SJCRH30 (cell line): ENCODE results near the gene SKAP1. TPM values are rescaled to one million over a fixed set of nuclear protein-coding genes. Genes with fewer than 3 reads are reported as not detected.
A peak's percentile ranks its signal among the peaks of the same experiment; 100 is the strongest.

Experiments used
- DNase-seq, 2 experiments: peaks; one replicate each; pipeline ENCODE4 v3.0.0-alpha.2; 2015 to 2020
- H3K27ac ChIP-seq: fragments of 250-450 bp; sonication (Bioruptor Pico); 2 replicates; pipeline ENCODE4 v1.5.1; 2020; ENCODE audit warnings: mild to moderate bottlenecking, moderate library complexity
- H3K27me3 ChIP-seq: fragments of 250-450 bp; sonication (Bioruptor Pico); 2 replicates; pipeline ENCODE4 v1.5.1; 2020; ENCODE audit warnings: mild to moderate bottlenecking, moderate library complexity
- H3K36me3 ChIP-seq: fragments of 250-450 bp; sonication (Bioruptor Pico); 2 replicates; pipeline ENCODE4 v1.5.1; 2020; ENCODE audit warnings: mild to moderate bottlenecking, moderate library complexity
- H3K4me1 ChIP-seq: fragments of 250-450 bp; sonication (Bioruptor Pico); 2 replicates; pipeline ENCODE4 v1.5.1; 2020; ENCODE audit warnings: mild to moderate bottlenecking, moderate library complexity
- H3K4me3 ChIP-seq: fragments of 250-450 bp; sonication (Bioruptor Pico); 2 replicates; pipeline ENCODE4 v1.5.1; 2020; ENCODE audit warnings: mild to moderate bottlenecking, moderate library complexity
- H3K9me3 ChIP-seq: fragments of 250-450 bp; sonication (Bioruptor Pico); replicated peaks from 2 replicates; pipeline ENCODE4 v1.5.1; 2020; ENCODE audit warnings: mild to moderate bottlenecking, moderate library complexity
- total RNA-seq: library from RNA; depleted of rRNA; stranded (reverse); fragments of >200 nt; shearing (Covaris generic); gene quantifications from 2 replicates; pipeline ENCODE4 v1.2.3, GENCODE V29; 2014

The SKAP1 gene
- total RNA-seq, 1 experiment from 2014 or later, result not detected

DNA sequence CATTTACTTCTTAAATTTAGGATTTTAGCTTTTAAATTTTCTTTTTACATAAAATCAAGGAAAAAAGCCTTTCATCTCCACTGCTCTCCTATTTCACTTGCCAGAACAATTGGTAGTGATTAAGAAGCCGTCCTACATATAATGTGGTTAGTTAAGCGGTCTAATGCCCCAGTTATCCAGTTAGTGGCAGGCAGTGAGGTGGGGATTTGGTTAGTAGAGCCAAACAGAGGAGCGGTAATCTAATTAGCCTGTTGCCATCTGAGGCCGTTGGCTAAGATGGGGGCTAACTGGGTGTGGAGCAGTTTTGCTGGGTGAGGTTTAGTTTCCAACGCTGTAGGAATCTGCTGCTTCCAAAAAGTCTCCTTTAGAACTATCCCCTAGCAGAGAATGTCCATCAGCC, 300.0 kb downstream of the SKAP1 start:
- Histone ChIP-seq H3K9me3 (no peaks in the 10 kb centered on the region), H3K4me3 (no peak overlapping the region), H3K27ac (no peak overlapping the region), H3K27me3 (peaks cover 3% of the 10 kb centered on the region; the same call in 1 of the 2 replicates), H3K4me1 (peaks cover 16% of the 10 kb centered on the region), H3K36me3 (0 out of 2 replicates have a peak, but pooled peaks cover 2% of the 10 kb centered on the region)
- no peak for DNase-seq

DNA sequence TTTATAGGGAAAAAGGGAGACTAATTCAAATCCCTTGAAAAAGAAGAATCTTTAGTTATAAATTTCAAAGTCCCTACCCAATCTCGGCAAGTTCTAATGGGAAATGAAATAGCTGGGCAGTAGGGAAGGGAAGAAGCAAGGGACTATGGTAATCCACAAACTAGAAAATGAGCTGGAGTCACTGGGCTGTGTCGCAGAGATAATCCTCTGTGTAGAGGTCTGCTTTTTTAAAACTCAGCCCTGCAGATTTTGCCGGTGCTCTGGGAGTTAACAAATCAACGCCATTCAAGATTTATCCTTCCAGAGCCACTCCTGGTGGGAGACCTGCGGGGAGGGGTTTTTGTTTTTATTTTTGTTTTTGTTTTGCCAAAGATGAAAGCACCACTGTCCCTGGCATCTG, 301.6 kb downstream of the SKAP1 start:
- Histone ChIP-seq H3K9me3 (no peaks in the 10 kb centered on the region), H3K27me3 (peaks cover 3% of the 10 kb centered on the region; the same call in 1 of the 2 replicates), H3K4me3 (no peak overlapping the region), H3K4me1 (peaks cover 17% of the 10 kb centered on the region), H3K36me3 (0 out of 2 replicates have a peak, but pooled peaks cover 7% of the 10 kb centered on the region), H3K27ac (no peak overlapping the region)
- DNase-seq, result no peak

DNA sequence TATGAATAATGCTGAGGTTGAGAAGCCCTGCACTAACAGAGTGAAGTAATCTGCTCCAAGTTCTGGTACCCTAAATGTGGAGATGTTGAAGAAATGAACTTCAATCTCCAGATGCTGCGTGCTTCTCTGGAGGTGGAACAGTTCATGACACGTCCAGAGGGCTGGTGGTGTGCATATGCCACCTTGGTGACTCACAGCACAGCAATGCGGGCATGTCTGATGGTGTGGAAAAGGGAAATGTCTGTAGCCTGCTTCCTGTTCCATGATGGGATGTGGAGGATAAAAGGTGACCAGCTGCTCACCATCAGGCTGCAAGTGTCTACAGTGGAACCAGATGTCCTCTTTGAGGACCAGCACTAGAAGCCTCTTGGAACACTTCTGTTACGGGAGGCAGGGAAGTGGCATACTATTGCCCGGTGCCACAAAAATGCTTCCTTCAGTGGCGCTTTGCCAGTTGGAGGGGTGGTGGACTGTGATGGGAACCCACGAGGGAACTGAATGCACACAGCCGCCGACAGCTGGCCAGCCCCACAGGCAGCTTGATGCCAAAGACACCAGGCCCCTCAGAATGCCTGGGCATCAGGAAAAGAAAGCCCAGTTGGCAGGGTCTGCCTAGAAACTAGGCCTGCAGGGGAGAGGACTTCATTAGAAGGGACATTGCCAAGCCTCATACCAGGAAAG, 302.5 kb downstream of the SKAP1 start:
- no peaks in the 10 kb centered on the region for H3K9me3 ChIP-seq
- peaks cover 19% of the 10 kb centered on the region for H3K4me1 ChIP-seq
- H3K27me3 ChIP-seq, result peaks cover 3% of the 10 kb centered on the region; the same call in 1 of the 2 replicates
- no peak overlapping the region for H3K4me3 ChIP-seq
- H3K27ac ChIP-seq, result no peak overlapping the region
- peaks cover 7% of the 10 kb centered on the region; the same call in 1 of the 2 replicates for H3K36me3 ChIP-seq
- DNase-seq, result peak in 1 of 2 experiments; percentile 36

DNA sequence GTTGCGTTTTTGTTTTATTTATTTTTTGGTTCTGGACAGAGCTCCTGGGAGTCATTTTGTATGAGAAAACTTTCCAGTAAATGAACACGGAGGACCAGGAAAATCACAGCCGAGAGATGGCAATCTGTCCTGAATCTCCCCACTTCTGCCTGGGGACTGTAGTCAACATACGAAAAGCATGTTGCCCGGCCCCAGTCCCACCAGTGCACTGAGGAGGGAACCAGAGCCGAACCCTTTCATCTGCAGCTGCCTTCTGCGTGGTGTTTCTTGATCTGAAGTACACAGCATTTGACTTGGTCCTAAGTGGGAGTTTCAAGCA, 303.5 kb downstream of the SKAP1 start:
- Histone ChIP-seq H3K27me3 (no peaks in the 10 kb centered on the region), H3K9me3 (no peaks in the 10 kb centered on the region), H3K27ac (no peak overlapping the region), H3K4me1 (peaks cover 19% of the 10 kb centered on the region), H3K36me3 (peaks cover 7% of the 10 kb centered on the region; the same call in 1 of the 2 replicates), H3K4me3 (no peak overlapping the region)
- DNase-seq, result no peak

DNA sequence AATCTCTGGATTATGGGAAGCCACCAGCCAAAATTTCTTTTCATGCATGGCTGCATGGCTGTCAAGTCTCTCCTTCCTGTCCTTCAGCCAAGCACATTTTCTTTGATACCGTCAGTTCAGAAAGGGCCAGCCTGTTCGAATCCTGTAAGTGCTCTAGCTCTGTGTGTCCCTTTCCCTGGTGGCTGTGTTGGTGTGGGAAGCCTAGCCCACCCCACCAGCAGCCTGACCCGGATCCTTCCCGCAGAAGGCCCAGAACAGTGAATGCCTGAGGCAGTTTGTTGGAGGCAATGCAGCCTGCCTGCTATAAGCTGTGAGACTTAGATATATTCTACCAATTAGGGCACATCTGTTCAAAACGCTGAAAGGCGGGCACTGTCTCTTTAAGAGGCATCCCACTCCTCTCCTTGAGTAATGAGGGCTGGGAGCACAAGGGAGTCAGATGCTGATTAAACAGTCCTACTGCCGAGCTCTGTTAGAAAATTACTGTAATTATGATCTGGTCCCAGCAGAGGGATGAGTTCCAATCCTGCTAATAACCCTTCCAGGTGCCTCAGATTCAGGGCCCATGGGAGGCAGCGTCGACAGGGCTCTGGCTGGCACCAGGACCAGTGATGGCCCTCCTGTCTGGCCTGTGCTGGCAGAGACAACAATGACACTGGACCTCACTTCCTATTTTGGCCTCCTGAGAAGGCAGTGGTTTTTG, 304.0 kb downstream of the SKAP1 start:
- Histone ChIP-seq H3K27me3 (no peaks in the 10 kb centered on the region), H3K36me3 (peaks cover 10% of the 10 kb centered on the region), H3K27ac (no peak overlapping the region), H3K4me3 (no peak overlapping the region), H3K4me1 (peaks cover 19% of the 10 kb centered on the region), H3K9me3 (no peaks in the 10 kb centered on the region)
- DNase-seq, result no peak

DNA sequence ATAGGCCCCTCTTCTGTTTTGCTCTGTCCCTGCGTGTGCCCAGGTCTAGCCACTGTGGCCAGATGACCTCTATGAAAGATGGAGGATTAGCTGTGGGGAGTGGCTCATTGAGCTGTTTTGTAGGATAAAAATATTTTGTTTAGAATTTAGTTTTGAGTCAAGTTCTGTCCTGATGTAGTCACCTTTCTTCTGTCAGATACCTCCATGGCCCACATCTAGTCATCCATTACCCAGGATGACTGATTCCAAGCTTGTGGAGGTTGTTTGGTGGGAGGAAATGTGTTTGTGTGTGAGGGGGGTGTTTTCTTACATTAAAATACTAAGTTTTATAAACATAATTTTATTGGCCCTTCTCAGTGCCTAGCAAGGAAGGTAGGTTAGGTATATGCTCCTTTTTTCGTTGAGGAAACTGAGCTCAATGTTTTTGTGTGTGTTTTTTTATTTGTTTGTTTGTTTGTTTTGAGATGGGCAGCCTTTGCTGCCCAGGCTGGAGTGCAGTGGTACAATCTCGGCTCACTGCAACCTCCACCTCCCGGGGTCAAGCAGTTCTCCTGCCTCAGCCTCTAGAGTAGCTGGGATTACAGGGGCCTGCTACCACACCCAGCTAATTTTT, 306.1 kb downstream of the SKAP1 start:
- H3K4me1 ChIP-seq, result peaks cover 19% of the 10 kb centered on the region
- H3K4me3 ChIP-seq, result no peak overlapping the region
- H3K9me3 ChIP-seq, result no peaks in the 10 kb centered on the region
- peaks cover 10% of the 10 kb centered on the region for H3K36me3 ChIP-seq
- H3K27ac ChIP-seq, result no peak overlapping the region
- no peak for DNase-seq
- H3K27me3 ChIP-seq, result no peaks in the 10 kb centered on the region

DNA sequence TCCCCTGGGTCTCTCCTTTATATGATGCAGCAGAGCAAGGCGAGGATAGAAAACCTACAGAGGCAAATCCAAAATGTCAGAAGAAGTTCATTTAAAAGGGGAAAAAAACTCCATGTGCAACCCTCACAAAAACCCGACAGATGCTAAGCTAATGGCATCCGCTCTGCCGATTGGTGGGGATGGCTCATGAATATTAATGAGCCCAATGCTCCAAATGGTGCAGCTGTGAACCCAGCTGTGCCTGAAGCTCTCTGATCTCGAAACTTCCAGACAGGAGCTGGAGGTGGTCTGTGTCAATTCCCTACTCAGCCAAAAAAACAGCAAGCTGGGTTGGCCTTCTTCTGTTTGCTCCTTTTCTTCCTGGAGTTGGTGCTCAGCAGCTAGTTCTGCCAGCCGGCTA, 306.9 kb downstream of the SKAP1 start:
- no peak overlapping the region for H3K4me3 ChIP-seq
- H3K36me3 ChIP-seq, result peaks cover 10% of the 10 kb centered on the region
- DNase-seq, result peak; percentile 27 to 70

DNA sequence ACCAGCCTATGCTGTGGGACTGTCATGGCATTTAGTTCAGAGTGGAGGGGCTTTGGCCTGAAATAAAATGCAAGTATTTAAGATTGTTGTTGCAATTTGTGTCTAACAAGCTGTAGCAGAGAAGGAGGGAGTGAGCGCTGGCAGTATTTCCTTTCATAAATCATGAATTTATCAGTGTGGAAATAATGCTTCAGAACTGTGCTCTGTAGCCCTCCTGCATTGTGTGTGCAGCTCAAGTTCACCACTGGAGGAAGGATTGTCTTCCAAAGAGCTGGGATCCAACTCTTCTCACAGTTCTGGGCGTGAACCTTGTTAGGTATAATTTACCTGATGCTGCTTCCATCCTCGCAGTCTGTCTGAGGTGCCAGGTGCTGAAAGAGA, 307.4 kb downstream of the SKAP1 start:
- no peaks in the 10 kb centered on the region for H3K9me3 ChIP-seq
- no peak overlapping the region for H3K4me3 ChIP-seq
- H3K4me1 ChIP-seq, result peaks cover 12% of the 10 kb centered on the region
- peaks cover 10% of the 10 kb centered on the region for H3K36me3 ChIP-seq
- DNase-seq, result no peak
- H3K27ac ChIP-seq, result no peak overlapping the region
- no peaks in the 10 kb centered on the region for H3K27me3 ChIP-seq

More for the DNA sequence above, 306.9 kb downstream of the SKAP1 start:
- H3K27ac ChIP-seq, result no peak overlapping the region
- H3K27me3 ChIP-seq, result no peaks in the 10 kb centered on the region
- H3K9me3 ChIP-seq, result no peaks in the 10 kb centered on the region
- peaks cover 17% of the 10 kb centered on the region for H3K4me1 ChIP-seq

DNA sequence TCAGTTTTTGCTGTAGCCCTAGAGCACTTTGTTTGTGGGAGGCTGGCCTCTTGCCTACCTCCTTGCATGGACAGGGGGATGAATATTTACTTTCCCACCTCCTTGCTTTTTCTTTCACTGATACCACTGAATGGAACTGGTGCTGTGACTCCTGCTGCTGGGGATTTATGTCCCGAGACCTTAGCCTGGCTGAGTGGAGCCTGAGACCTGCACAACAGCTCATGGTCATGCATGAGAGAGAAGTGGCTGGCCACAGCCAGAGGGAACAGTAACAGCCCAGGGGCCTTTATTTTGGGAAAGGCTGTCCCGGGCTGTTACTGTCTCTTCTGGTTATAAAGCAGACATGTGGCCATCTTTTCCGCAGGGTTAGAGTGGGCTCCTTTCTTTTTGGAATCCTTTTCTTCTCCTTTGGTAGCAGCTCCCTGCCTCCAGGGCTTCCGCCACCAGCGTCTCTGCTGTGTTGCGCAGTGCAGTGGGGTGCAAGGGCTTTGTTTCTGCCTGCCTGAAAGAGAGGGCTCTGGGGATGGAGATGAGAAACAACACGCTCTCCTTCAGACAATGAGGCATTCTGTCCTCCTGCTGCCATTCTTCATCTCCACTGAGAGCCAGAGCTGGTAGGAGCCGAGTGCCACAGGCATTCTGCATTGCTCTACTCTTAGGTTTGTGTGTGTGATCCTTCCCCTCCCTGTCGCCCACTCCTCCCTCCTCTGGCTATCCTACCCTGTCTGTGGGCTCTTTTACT, 307.9 kb downstream of the SKAP1 start:
- Histone ChIP-seq H3K27ac (no peak overlapping the region), H3K27me3 (no peaks in the 10 kb centered on the region), H3K4me1 (peaks cover 7% of the 10 kb centered on the region), H3K9me3 (no peaks in the 10 kb centered on the region), H3K36me3 (peaks cover 10% of the 10 kb centered on the region), H3K4me3 (no peak overlapping the region)
- DNase-seq, result no peak

DNA sequence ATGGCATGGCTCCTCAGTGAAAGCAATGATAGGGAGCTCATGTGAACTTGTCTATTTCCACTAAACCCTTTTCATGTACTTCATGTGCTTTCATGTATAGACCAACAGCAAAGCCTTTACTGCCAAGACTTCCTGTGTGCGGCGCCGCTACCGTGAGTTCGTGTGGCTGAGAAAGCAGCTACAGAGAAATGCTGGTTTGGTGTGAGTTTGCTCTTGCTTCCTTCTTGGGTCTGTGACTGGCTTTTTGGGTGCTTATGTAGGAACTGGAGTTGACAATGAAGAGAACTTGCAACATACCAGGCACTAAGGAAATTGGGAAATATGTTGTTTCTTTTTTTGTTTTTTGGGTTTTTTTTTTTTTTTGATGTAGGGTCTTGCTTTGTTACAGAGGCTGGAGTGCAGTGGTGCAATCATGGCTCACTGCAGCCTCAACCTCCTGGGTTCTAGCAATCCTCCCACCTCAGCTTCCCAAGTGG, 316.8 kb downstream of the SKAP1 start:
- Histone ChIP-seq H3K27me3 (no peaks in the 10 kb centered on the region), H3K27ac (no peak overlapping the region), H3K9me3 (no peaks in the 10 kb centered on the region), H3K36me3 (peaks cover 2% of the 10 kb centered on the region; the same call in 1 of the 2 replicates), H3K4me3 (no peak overlapping the region), H3K4me1 (no peaks in the 10 kb centered on the region)
- DNase-seq, result no peak

DNA sequence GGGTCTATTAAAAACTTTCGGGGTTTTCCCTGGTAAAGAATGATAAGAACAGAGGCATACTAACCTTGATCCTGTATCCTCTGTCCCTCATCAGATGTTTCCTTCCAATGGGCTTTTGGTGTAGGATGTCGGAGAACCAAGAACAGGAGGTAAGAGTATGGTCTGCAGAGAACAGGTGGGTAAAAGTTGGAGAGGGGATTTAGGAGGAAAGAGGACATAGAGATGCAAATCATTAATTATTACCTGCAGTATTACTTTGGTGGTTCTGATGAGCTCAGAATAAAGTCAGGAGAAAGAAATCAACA, 318.1 kb downstream of the SKAP1 start:
- no peak overlapping the region for H3K4me3 ChIP-seq

DNA sequence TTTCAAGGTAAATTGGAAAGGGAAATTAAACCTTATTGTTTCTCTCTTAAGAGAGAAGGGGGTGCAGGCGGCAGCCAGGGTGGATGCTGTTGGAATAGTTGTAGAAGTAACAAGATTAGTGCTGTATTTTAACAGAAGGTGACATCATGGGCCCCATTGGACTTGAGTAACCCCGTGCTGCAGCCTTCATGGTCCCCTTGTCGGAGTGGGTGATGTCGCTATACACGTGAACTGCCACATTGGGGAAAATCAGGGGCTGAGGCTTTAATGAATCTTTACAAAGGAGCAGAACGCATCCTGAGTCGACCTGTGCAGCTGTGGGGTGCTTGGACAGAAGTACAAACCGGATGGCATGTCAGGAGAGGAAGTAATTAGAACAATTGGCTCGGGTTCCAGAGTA, 319.3 kb downstream of the SKAP1 start:
- DNase-seq, result no peak
- H3K27me3 ChIP-seq, result no peaks in the 10 kb centered on the region
- H3K4me3 ChIP-seq, result no peak overlapping the region
- no peaks in the 10 kb centered on the region for H3K9me3 ChIP-seq
- H3K27ac ChIP-seq, result no peak overlapping the region
- H3K36me3 ChIP-seq, result peaks cover 2% of the 10 kb centered on the region; the same call in 1 of the 2 replicates
- no peaks in the 10 kb centered on the region for H3K4me1 ChIP-seq

More for the DNA sequence above, 318.1 kb downstream of the SKAP1 start:
- H3K9me3 ChIP-seq, result no peaks in the 10 kb centered on the region
- no peak for DNase-seq
- no peaks in the 10 kb centered on the region for H3K27me3 ChIP-seq
- H3K27ac ChIP-seq, result no peak overlapping the region
- H3K4me1 ChIP-seq, result no peaks in the 10 kb centered on the region
- H3K36me3 ChIP-seq, result peaks cover 2% of the 10 kb centered on the region; the same call in 1 of the 2 replicates

DNA sequence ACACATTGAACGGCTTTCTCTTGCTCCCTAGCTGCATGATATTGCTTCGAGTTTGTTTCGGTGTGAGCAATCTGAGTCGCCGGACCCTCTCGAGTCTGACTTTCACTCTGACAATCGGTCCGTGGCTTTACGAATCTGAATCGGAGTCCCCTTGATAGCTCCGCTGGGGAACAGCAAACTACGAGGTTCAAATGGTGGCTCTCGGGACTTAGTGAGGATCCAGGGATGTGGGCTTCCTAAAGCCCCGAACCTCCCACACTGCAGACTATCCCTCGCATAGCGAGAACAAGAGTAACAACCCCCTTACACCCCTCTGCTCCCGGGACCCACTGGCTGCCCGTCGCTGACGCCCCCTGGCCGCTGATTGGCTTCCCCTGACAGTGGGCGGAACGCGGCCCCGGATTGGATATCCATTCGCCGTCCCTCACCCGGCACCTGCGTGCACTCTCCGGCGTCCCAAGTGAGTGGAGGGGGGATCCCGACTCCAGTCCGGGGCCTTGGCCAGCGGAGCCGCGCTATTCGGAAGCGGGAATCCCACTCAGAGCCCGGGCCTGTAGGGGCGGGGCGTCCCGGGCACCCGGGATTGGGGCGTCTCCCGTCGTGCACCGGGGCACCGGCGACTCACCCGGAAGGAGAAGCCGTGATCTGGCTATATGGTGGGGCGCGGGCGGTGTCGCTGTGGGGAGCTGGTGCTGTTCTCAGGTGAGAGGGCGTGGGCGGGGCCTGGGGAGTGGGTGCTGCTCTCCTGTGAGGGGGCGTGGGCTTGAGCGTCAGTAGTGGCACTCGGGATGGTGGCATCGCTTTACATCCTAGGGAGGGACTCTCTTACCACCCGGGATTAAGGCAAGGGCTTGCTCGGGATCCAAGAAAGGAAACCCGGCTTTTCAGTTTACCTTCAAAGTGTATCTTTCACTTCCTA, 322.6 kb downstream of the SKAP1 start, which contains the start of gene SNX11:
Gene SNX11 (plus strand): TSS at position 630 of the 919 bp plus-strand sequence. CDS start 4,278 bp downstream, outside the sequence.
- peak; percentile 92 to 93 for DNase-seq

DNA sequence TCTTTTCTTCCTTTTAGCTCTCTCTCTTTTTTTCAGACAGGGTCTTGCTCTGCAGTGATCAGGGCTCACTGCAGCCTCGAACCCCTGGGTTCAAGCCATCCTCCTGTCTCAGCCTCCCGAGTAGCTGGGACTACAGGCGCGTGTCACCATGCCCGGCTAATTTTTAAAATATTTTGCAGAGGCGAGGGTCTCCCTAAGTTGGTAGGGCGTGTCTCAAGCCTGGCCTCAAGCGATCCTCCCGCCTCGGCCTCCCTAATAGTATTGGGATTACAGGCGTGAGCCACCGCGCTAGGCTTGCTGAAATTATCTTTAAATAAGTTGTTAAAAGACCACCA, 323.2 kb downstream of the SKAP1 start:
- Histone ChIP-seq H3K4me1 (no peaks in the 10 kb centered on the region), H3K36me3 (no peaks in the 10 kb centered on the region), H3K9me3 (0 out of 2 replicates have a peak, but pooled peaks cover 2% of the 10 kb centered on the region), H3K27ac (no peak overlapping the region; the same call in 1 of the 2 replicates), H3K4me3 (peak overlapping the region; percentile 89), H3K27me3 (no peaks in the 10 kb centered on the region)
- no peak for DNase-seq

More for the DNA sequence above, 322.6 kb downstream of the SKAP1 start, which contains the start of gene SNX11:
- no peaks in the 10 kb centered on the region for H3K27me3 ChIP-seq
- peak within 1 kb of the TSS; percentile 89 for H3K4me3 ChIP-seq
- H3K27ac ChIP-seq, result peak within 1 kb of the TSS; percentile 30
- H3K36me3 ChIP-seq, result peaks cover 2% of the 10 kb centered on the region; the same call in 1 of the 2 replicates
- H3K9me3 ChIP-seq, result 0 out of 2 replicates have a peak, but pooled peaks cover 2% of the 10 kb centered on the region
- no peaks in the 10 kb centered on the region for H3K4me1 ChIP-seq
